GM12878 (cell line): Measurements from ENCODE around the gene FICD. TPM values are rescaled to one million over a fixed set of nuclear protein-coding genes. Genes with fewer than 3 reads are reported as not detected.

Source experiments
- ATAC-seq: fragments of 200-7000 bp; cut with Tn5 transposase; 3 replicates; pipeline ENCODE4 v1.9.1; 2020; ENCODE audit warnings: mild to moderate bottlenecking, moderate library complexity
- BruUV-seq: library from RNA; stranded (reverse); fragments of 400-500 nt; replicated peaks from 2 replicates; lab custom pipeline; 2021; lab: Mats Ljungman, UMichigan
- CTCF ChIA-PET: fragments of 300-600 bp; sonication (Branson Sonifier 250); formaldehyde crosslinking; extraction: SDS; loops from one replicate; lab custom pipeline; 2021; ENCODE audit warnings: inconsistent platforms; lab: Yijun Ruan, JAX
- POLR2A ChIA-PET: fragments of 350-600 bp; formaldehyde crosslinking; extraction: SDS; loops from one replicate; lab custom pipeline; 2021; ENCODE audit warnings: inconsistent platforms; lab: Charles Lee
- RAD21 ChIA-PET: fragments of 300-600 bp; sonication (Branson Sonifier 250); formaldehyde crosslinking; loops from one replicate; lab custom pipeline; 2023; ENCODE audit warnings: antibody characterized with exemption; ENCODE audit not compliant: unreplicated experiment; lab: Charles Lee
- SMC1A ChIA-PET: fragments of 300-600 bp; sonication (Branson Sonifier 250); formaldehyde crosslinking; loops from one replicate; lab custom pipeline; 2023; ENCODE audit not compliant: unreplicated experiment, uncharacterized antibody; lab: Charles Lee
- DNase-seq: peaks from one replicate; pipeline ENCODE4 v3.0.0-alpha.2; 2011; ENCODE audit warnings: low read depth, low spot score
- FAIRE-seq: peaks from 3 replicates; lab custom pipeline; 2011; peaks lifted over from hg19 to GRCh38; lab: Jason Lieb, UNC
- H2AFZ ChIP-seq: 2 replicates; pipeline ENCODE4 v1.6.0; 2011; ENCODE audit warnings: low read depth, low read length, control low read depth; ENCODE audit not compliant: control insufficient read depth
- H3K27ac ChIP-seq: 2 replicates; pipeline ENCODE4 v1.5.1; 2011; ENCODE audit warnings: control low read depth; ENCODE audit not compliant: control insufficient read depth, insufficient read depth
- H3K27me3 ChIP-seq, 2 experiments: replicated peaks in 1 of 2; 2 replicates each; pipeline versions ENCODE4 v1.6.0 to v1.6.1; 2011; ENCODE audit warnings: low read length in 1 of 2; ENCODE audit not compliant: control insufficient read depth in 2 of 2, insufficient read depth in 2 of 2
- H3K36me3 ChIP-seq, 2 experiments: 2 replicates each; pipeline ENCODE4 v1.5.1; 2011; ENCODE audit warnings: low read length in 1 of 2; ENCODE audit not compliant: control insufficient read depth in 2 of 2, insufficient read depth in 2 of 2
- H3K4me1 ChIP-seq: 2 replicates; pipeline ENCODE4 v1.6.1; 2011; ENCODE audit warnings: mild to moderate bottlenecking, low read length, moderate library complexity, mixed read lengths; ENCODE audit not compliant: control insufficient read depth, insufficient read depth
- H3K4me2 ChIP-seq: 2 replicates; pipeline ENCODE4 v1.6.0; 2011; ENCODE audit warnings: control low read depth; ENCODE audit not compliant: control insufficient read depth, insufficient read depth
- H3K4me3 ChIP-seq: fragments of 200-600 bp; sonication (generic); 2 replicates; pipeline ENCODE4 v1.5.1; 2016
- H3K79me2 ChIP-seq: 2 replicates; pipeline ENCODE4 v1.6.0; 2011; ENCODE audit warnings: low read length; ENCODE audit not compliant: control insufficient read depth, insufficient read depth
- H3K9ac ChIP-seq: 2 replicates; pipeline ENCODE4 v1.8.0; 2011; ENCODE audit warnings: low read length, control low read depth, mixed read lengths; ENCODE audit not compliant: control insufficient read depth, insufficient read depth
- H3K9me3 ChIP-seq: replicated peaks from 3 replicates; pipeline ENCODE4 v1.5.1; 2011; ENCODE audit warnings: mild to moderate bottlenecking, low read length; ENCODE audit not compliant: control insufficient read depth, insufficient read depth
- H4K20me1 ChIP-seq: 2 replicates; pipeline ENCODE4 v1.6.0; 2011; ENCODE audit not compliant: control insufficient read depth, insufficient read depth
- ATF7 ChIP-seq: fragments of 450-650 bp; IDR thresholded peaks from 2 replicates; pipeline ENCODE4 v1.6.1; 2016; ENCODE audit warnings: low read depth, mild to moderate bottlenecking
- CBX5 ChIP-seq: sonication (generic); IDR thresholded peaks from 2 replicates; pipeline ENCODE4 v1.6.1; 2016; ENCODE audit warnings: low read depth, moderate library complexity, mild to moderate bottlenecking, inconsistent platforms
- GABPA ChIP-seq: IDR thresholded peaks from 2 replicates; pipeline ENCODE4 v1.6.1; 2014; ENCODE audit warnings: antibody characterized with exemption, low read depth, mild to moderate bottlenecking, inconsistent platforms
- MLLT1 ChIP-seq: fragments of 450-650 bp; IDR thresholded peaks from 2 replicates; pipeline ENCODE4 v1.6.1; 2016; ENCODE audit warnings: mild to moderate bottlenecking
- NBN ChIP-seq: fragments of 450-650 bp; IDR thresholded peaks from 2 replicates; pipeline ENCODE4 v1.6.1; 2016
- STAT1 ChIP-seq: fragments of 450-650 bp; conservative IDR thresholded peaks from 2 replicates; pipeline ENCODE4 v1.6.1; 2014; ENCODE audit warnings: antibody characterized with exemption, mild to moderate bottlenecking
- WGBS: methylation state at CpG from one replicate; pipeline ENCODE4 v1.1.6; 2016; ENCODE audit warnings: low lambda C conversion rate; ENCODE audit not compliant: insufficient replicate concordance, insufficient coverage; ENCODE audit errors: missing lambda C conversion rate; 5-methylcytosine and 5-hydroxymethylcytosine counted together
- in situ Hi-C: fragments of 300-500 bp; cut with MboI; formaldehyde crosslinking; loops from 9 replicates; pipeline ENCODE4 v1.14.3; 2018; ENCODE audit warnings: mixed read lengths
- intact Hi-C: fragments of 100-400 bp; cut with micrococcal nuclease; formaldehyde crosslinking; loops from one replicate; pipeline ENCODE4 v1.14.2; 2022; ENCODE audit not compliant: unreplicated experiment
- polyA plus RNA-seq, 11 experiments: library from polyadenylated mRNA; depleted of rRNA in 4 of 11; unstranded in 6 of 11; stranded (reverse) in 5 of 11; fragments of >200 nt; fragmentation: Nextera tagmentation in 4 of 11; fragmentation: Illumina TruSeq in 1 of 11; extraction: Ambion mirVana in 4 of 11; extraction: Trizol in 1 of 11; gene quantifications; 1 replicate in 1 of 11; 2 replicates in 10 of 11; pipeline versions ENCODE4 v1.2.1 to v1.2.3, GENCODE V29; 2011 to 2016; ENCODE audit warnings: inconsistent platforms in 2 of 11, missing spikeins in 2 of 11, low read depth in 1 of 11
- total RNA-seq, 4 experiments: library from RNA; depleted of rRNA in 3 of 4; stranded (reverse); fragments of >200 nt in 3 of 4; fragmentation: Illumina TruSeq in 1 of 4; extraction: Trizol in 1 of 4; gene quantifications; 2 replicates each; pipeline versions ENCODE4 v1.2.1 to v1.2.3, GENCODE V29; 2013 to 2021

The FICD gene
- total and polyA plus RNA-seq, 10 of the 15 experiments (the other 5 are each of a cell fraction or from before 2014, with no cell fraction given), result 1.1 to 9.4 (median 4.3) TPM

- 0 out of 2 replicates have a peak, but pooled peaks have one; percentile 10 for TF ChIP-seq STAT1
- TF ChIP-seq ATF7, result peak; percentile 73
- TF ChIP-seq NBN, result 0 out of 2 replicates have a peak, but pooled peaks have one; percentile 63
Measured at GRCh38 chr12:108511633-108512540, 3.2 kb upstream of the FICD start (continued).

- RAD21 ChIA-PET, result interaction anchor here (1.0 kb wide), 1 partner anchor 578 kb away, joined by 3 read pairs; the partner anchor contains the start of gene ALKBH2
- Histone ChIP-seq H3K79me2 (peaks cover 16% of the 10 kb centered on the region), H3K4me1 (peaks cover 23% of the 10 kb centered on the region), H3K4me2 (peak overlapping the region; percentile 26), H3K9ac (peak overlapping the region; percentile 42; the same call in 1 of the 2 replicates), H2AFZ (peak overlapping the region; percentile 90)
- no peak for DNase-seq
- in situ Hi-C loops, result loop anchor here (25.0 kb wide), 1 partner anchor 827 kb away; the partner anchor contains the start of gene PWP1
- TF ChIP-seq GABPA (no peak), MLLT1 (peak; percentile 49; the same call in 1 of the 2 replicates), CBX5 (no peak), NBN (peak; percentile 52; the same call in 1 of the 2 replicates)
- TF ChIP-seq, all 136 proteins: peak for 2
- peak overlapping the region; percentile 34 for H3K27ac ChIP-seq
- TSS peak; percentile 41 for BruUV-seq
- intact Hi-C loops, result loop anchor here (5.0 to 10.0 kb wide), 3 partner anchors 150 to 597 kb away; no protein-coding TSS in a partner anchor
- peaks cover under 1% of the 10 kb centered on the region; the same call in 1 of the 2 replicates for H4K20me1 ChIP-seq
- H3K27me3 ChIP-seq, result no peaks in the 10 kb centered on the region
- FAIRE-seq (no peak), ATAC-seq (peak; percentile 8)
- CTCF ChIA-PET, result interaction anchor here (1.0 to 3.4 kb wide), 2 partner anchors 103 to 524 kb away, joined by 5 to 21 read pairs; no protein-coding TSS in a partner anchor
- peaks cover 16 to 18% of the 10 kb centered on the region in 2 experiments for H3K36me3 ChIP-seq
- SMC1A ChIA-PET, result interaction anchor here (0.6 kb wide), 1 partner anchor 54 kb away, joined by 3 read pairs; no protein-coding TSS in a partner anchor
- 19% methylated on average over 19 of the region's 19 CpGs for WGBS
- H3K4me3 ChIP-seq, result peak overlapping the region; percentile 66
- H3K9me3 ChIP-seq, result no peaks in the 10 kb centered on the region
- POLR2A ChIA-PET, result no interaction called here
Measured at GRCh38 chr12:108514468-108514972, 557 bp upstream of the FICD start.
